ENCODE data around the gene LRRC4. TPM values are rescaled to one million over a fixed set of nuclear protein-coding genes. Genes with fewer than 3 reads are reported as not detected.

LRRC4 gene
- total RNA-seq, 2 donors from 2014 or later: 0.51 TPM; not detected in 1

GRCh38 chr7:127980901-127981300 is 50.3 kb downstream of the LRRC4 start:
- Mint-ChIP-seq H3K27ac (no peak overlapping the region), H3K9me3 (peaks cover 18 to 23% of the 10 kb centered on the region in 2 donors), H3K36me3 (peaks cover 32 to 47% of the 10 kb centered on the region in 2 donors)
- DNase-seq (ENCODE audit: low spot score in 2 of 2) (no peak), ATAC-seq (no peak)

DNA sequence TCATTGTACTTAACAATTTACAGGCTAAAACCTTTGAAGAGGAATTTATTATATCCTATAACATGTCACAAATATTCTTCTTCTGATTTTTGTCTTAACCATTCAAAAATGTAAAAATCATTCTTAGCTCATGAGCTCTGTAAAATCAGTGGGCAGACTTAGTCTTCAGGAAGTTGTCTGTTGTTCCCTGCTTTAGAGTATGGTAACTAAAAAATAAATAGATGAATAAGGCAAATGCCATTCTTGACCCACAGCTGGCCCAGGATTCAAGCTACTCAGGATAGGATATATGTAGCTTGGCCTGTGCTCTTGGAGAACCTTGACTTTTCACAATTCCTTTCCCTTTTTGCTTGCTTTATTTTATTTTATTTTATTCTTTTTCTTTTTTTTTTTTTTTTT is 51.5 kb downstream of the LRRC4 start:
- no peak for ATAC-seq
- Mint-ChIP-seq H3K27ac (no peak overlapping the region), H3K9me3 (peaks cover 18 to 23% of the 10 kb centered on the region in 2 donors), H3K36me3 (peaks cover 43 to 58% of the 10 kb centered on the region in 2 donors)
- DNase-seq (ENCODE audit: low spot score in 2 of 2): no peak

GRCh38 chr7:127979113-127979727 is 52.0 kb downstream of the LRRC4 start:
- Mint-ChIP-seq H3K27ac (peak overlapping the region in 1 of 2 donors; percentile 8), H3K36me3 (peaks cover 48 to 63% of the 10 kb centered on the region in 2 donors), H3K9me3 (peaks cover 18 to 23% of the 10 kb centered on the region in 2 donors)
- DNase-seq (ENCODE audit: low spot score in 2 of 2) (no peak), ATAC-seq (no peak)

DNA sequence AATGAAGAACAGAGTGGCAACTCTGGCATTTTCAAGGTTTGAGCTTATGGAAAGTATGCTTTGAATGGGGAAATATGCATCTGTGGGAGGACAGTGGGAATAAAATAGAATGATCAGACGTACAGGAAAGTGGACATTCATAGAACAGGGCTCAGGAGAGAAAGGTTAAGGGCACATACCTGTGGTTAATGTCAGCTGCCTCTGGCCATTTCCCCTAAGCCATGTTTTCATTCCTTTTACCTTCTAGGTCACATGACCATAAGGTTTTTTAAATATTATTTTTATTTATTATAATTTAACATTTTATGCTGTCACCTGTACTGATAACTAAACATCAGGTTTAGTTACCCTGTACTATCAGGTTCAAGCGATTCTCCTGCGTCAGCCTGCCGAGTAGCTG is 52.8 kb downstream of the LRRC4 start:
- H3K9me3 Mint-ChIP-seq: peaks cover 18 to 23% of the 10 kb centered on the region in 2 donors
- no peak overlapping the region for H3K27ac Mint-ChIP-seq
- DNase-seq (ENCODE audit: low spot score in 2 of 2) (no peak), ATAC-seq (no peak)
- peaks cover 49 to 70% of the 10 kb centered on the region in 2 donors for H3K36me3 Mint-ChIP-seq

Other genes starting within 250 kb of the LRRC4 start
- gene LEP, start 209.8 kb upstream of the LRRC4 start, total RNA-seq: not detected